ENCODE results near the gene KRT28.

DNA sequence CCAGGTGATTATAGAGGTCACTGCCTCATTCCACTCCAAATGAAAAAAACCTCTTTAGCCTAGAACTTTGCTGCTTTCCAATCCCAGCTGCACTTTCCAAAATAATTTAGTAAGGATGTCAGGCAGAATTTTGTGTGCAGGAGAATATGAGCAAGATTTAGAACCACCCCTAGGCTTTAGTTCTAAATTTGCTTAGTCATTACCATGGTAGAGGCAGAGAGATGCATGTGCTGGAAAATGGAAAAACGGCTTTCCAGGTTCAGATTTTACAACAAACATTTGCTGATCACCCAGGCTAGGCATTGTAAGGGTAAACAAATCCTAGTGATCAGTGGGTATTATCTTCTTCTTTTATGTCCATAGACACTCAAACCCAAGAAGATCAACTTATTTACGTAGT is 34.1 kb downstream of the KRT28 start:
- TF ChIP-seq POLR2A (IDR thresholded peaks at IDR 0.05) (no peak), POLR2AphosphoS5 (IDR thresholded peaks at IDR 0.05) (no peak), CTCF (IDR thresholded peaks at IDR 0.05) (no peak)
